Measurements from ENCODE around the gene SCFD2.

The SCFD2 gene

DNA sequence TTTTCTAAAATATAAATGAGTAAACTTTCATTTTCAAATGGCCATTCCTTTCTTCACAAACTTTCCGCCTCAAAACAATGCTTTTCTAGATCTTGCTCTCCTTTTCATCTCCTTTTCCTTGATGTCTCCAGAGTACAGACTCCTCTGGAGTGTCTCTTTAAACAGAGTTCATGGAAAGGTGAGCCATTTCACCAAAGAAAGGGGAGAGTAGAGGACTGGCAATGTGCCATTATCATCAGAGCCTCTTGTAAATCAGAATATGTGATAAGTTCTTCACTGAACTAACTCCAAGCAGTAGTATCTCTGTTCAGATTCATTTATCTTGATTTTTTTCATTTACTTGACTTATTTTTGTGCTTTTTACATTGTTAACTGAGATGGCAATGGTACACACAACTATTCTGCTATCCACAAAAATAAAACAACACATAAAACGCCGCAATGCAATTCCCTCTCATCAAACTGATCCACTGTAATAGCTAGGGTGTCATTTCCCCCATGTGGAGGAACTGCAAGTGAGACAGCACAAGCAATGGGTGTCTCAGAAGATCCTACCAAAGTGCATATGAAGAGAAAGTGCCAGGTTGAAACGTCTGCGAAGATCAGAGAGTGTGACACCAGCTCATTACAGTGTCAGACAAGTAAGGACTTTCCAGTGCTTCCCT, 378.3 kb downstream of the SCFD2 start:
- DNase-seq (ENCODE audit: low spot score): no peak

DNA sequence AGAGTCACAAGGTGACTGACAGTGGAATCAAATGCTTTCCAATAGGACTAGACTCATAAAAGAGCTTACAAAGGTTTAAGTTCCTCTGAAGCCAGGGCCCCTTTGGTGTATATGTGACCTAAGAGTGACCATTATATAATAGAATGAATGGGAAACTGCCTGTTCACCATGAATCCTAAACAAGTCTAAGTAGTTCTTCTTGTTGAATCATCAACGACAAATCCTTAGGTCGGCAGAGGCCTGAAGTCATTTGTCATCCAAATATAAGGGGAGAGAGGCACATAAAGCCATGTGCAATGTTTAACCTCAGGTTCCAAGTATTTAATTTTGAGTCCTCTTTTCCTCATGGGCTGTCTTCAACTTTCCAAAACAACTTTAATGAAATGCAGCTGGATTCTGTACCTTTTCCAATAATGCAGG, 381.4 kb downstream of the SCFD2 start:
- no peak for DNase-seq (ENCODE audit: low spot score)

DNA sequence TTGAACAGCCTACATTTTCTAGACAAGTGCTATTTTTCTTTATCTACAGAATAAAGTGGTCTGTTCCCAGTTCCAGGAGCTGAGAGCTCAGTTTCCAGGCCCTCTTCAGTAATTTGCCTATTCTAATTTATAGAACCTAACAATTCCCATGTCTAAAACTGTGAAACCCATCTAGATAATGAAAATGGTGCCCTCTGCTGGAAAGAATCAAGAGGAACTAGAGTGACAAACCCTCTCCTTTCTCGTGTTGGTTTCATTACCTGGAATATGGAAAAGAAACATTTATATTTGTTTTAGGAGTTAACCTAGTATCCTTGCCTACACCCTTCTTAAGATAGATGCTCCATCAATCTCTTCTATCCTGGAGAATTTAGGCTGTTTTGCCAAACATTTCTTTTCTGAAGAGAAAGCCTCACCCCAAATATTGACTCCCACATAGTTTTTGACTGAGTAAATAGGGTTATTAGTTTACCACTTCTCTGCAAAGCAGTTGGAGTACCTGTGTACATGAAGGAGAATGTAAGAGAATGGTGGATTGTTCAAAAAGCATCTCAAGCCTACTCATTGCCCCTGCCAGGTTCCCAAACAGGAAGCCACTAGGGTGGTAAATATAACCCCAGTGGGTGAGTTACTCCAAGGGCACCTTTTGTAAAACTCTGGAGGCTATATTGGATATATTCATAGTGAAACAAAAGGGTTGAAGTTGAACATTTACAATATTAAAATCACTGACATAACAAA, 382.1 kb downstream of the SCFD2 start:
- DNase-seq (ENCODE audit: low spot score): peak; percentile 70

DNA sequence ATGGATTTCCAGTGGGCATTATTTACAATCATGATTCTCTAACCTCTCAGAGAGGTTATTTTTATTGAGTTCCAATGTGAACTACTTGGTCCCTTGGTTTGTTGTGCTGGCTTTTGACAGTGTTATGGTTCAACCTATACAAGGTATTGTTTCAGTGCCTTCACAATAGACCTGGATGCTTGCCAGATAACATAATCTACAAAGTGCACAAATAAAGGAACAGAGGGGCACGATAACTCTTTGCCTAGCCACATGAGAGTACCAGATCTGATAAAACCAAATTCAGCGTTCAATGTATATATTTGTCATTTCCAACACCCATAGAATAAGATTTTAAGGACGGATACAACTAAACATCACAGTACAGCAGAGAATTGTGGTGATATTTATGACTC, 382.9 kb downstream of the SCFD2 start:
- no peak for DNase-seq (ENCODE audit: low spot score)

DNA sequence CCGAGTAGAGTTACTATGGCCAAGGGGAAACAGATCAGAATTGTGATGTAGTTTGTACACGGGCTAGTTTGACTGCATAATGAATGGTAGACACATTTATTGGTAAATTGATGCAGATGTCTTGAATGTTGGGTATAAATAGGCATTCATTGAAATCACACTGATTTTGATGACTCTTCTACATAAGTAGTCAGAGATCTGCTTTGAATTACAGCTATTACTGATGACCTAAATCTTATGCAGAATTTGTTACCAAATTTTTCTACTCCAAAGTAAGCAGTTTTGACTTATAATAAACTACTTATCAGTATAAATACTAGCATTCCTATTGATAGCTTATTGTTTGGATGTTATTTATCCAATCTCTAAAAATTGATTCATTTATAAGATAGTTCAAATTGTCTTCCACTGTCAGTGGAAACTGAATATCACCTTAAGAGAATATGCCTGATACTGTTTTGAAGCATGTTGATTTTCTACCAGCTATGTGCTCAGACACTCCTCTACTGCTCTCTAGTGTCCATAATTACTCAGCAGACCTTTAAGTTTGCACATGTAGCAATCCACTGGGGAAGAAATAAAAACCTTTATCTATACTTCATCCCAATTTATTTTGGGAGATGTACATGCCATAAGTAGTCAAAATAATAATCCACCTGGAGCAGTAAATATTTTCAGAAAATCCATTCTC, 383.5 kb downstream of the SCFD2 start:
- peak; percentile 77 for DNase-seq (ENCODE audit: low spot score)

GRCh38 chr4:52979821-52980590, 385.9 kb downstream of the SCFD2 start:
- no peak for DNase-seq (ENCODE audit: low spot score)

GRCh38 chr4:52979020-52979419, 386.8 kb downstream of the SCFD2 start:
- DNase-seq (ENCODE audit: low spot score): no peak

GRCh38 chr4:52977252-52977651, 388.6 kb downstream of the SCFD2 start:
- no peak for DNase-seq (ENCODE audit: low spot score)

- no peak for DNase-seq (ENCODE audit: low spot score)
These were observed 389.2 kb downstream of the SCFD2 start for GRCh38 chr4:52976523-52977230.

DNA sequence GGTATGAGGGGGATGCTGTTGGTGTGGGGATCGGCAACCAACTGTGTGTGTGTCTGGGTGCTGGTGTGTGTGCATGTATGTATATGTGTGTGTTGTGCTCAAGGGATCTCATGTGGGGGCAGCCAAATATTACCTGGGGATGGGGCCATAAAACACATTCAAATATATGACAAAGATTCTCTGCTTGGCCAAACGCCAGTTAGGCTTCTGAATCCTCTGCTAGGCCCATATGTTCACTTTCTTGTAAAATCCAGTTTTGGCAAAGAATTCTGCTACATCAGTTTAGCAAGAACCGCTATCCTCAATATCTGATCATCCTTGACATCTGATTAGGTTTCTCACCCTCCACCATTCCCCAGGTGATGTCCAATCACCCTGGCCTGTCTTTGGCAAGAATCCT, 397.2 kb downstream of the SCFD2 start:
- no peak for DNase-seq (ENCODE audit: low spot score)

DNA sequence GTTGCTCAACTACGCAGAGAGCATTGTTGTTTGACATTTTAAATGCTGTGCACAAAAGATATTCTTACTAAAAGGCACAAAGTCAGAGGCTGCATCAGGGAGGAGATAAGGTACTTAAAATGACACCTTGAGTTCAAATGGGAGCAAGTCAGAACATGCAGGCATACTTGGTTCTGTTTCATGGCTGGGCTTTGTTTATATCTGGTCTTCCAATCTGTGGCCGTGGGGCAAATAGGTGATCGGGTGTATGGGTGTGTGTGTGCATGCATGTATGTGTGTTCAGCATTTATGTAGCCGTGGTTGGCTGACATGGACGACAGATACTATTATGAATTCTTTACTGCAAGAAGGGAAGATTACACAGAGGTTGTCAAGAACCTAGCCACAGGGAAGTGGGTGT, 397.6 kb downstream of the SCFD2 start:
- DNase-seq (ENCODE audit: low spot score): no peak

- no peak for DNase-seq (ENCODE audit: low spot score)
These were observed 399.1 kb downstream of the SCFD2 start for GRCh38 chr4:52966781-52967180.

DNA sequence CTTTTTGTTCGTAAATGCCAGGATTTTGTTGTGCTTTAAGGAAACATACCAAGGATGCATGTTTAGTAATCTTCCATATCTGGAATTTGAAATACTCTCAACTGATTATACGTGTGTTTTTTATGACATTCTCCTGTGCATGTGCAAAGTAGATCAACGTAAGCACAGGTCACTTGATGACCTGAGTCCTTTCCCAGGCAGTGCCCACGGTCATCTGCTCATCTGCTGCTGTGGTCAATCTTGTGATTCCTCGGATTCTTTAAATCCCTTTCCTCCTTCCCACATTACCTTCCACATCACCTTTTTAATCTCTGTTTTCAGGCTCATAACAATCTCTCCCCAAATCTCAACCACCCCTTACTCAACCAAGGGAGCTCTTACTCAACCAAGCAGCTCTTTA, 399.7 kb downstream of the SCFD2 start:
- DNase-seq (ENCODE audit: low spot score): no peak

GRCh38 chr4:52964561-52965101, 401.2 kb downstream of the SCFD2 start:
- no peak for DNase-seq (ENCODE audit: low spot score)

DNA sequence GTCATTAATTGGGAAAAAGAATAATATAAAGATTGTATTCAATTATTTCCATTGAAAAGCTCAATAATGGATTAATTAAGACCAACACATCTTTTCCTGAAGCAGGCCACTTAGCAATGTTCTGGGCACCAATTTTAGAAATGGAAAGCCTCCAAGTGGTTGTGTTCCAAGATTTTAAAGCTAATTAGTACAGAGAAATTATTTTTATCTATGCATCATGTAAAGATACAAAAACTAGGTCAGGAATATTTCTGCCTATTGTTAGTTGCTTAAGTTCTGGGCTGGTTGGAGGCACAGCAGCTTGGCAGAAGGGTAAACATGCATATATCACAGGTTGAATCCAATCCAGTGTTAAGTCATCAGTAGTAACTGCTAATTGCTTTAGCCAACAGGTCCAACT, 401.9 kb downstream of the SCFD2 start:
- no peak for DNase-seq (ENCODE audit: low spot score)

GRCh38 chr4:52962721-52963120, 403.1 kb downstream of the SCFD2 start:
- no peak for DNase-seq (ENCODE audit: low spot score)

GRCh38 chr4:52961666-52962412, 404.0 kb downstream of the SCFD2 start:
- DNase-seq (ENCODE audit: low spot score): no peak

DNA sequence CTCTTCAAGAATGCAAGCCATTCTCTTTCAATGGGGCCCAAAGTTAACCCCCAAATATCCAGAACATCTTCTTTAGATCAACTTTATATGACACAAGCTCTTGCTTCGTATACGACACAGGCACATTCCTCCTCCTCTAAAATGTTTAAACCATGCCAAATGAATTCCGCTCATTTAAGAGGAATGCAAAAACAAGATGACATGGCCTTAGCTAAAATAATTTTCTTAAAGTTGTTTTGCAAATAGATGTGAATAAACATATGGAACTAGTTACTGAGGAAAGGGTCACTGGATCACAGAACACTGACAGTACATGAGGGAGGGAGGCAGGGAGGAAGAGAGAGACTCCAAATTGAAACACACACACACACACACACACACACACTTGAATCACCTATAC, 406.3 kb downstream of the SCFD2 start:
- DNase-seq (ENCODE audit: low spot score): no peak

GRCh38 chr4:52957835-52958631, 407.8 kb downstream of the SCFD2 start:
- no peak for DNase-seq (ENCODE audit: low spot score)

GRCh38 chr4:52957220-52957686, 408.6 kb downstream of the SCFD2 start:
- DNase-seq (ENCODE audit: low spot score): no peak

Measured in Ammon's horn (tissue), 1 donor.